CD4-positive, alpha-beta memory T cell (primary cell): ENCODE results near the gene UCHL5. TPM values are rescaled to one million over a fixed set of nuclear protein-coding genes. Genes with fewer than 3 reads are reported as not detected.
"Not testable (repeated sequence)": the region's sequence is repeated elsewhere in the genome, so short reads cannot be mapped to it uniquely, and the experiment has no call there.

ENCODE experiments used
- CTCF ChIA-PET: fragments of 350-600 bp; sonication (Branson Sonifier 250); formaldehyde crosslinking; loops from one replicate; lab custom pipeline; 2021; ENCODE audit warnings: inconsistent platforms; ENCODE audit not compliant: partially characterized antibody; lab: Charles Lee
- POLR2A ChIA-PET: fragments of 350-600 bp; sonication (Branson Sonifier 250); formaldehyde crosslinking; loops from one replicate; lab custom pipeline; 2021; ENCODE audit not compliant: partially characterized antibody; lab: Charles Lee
- DNase-seq, 5 donors: peaks; one replicate each; pipeline versions ENCODE4 v3.0.0 to v3.0.0-alpha.2; 2020 to 2022; ENCODE audit warnings: mixed read lengths in 1 of 5
- H3K27ac ChIP-seq: one replicate; pipeline ENCODE4 v1.7.0; 2013; ENCODE audit warnings: low read depth, low read length
- H3K27me3 ChIP-seq: 2 replicates; pipeline ENCODE4 v1.7.0; 2013; ENCODE audit warnings: mild to moderate bottlenecking, low read length, moderate library complexity; ENCODE audit not compliant: insufficient read depth
- H3K36me3 ChIP-seq: 2 replicates; pipeline ENCODE4 v1.7.0; 2013; ENCODE audit warnings: mild to moderate bottlenecking, low read length, moderate library complexity; ENCODE audit not compliant: insufficient read depth
- H3K4me1 ChIP-seq: 2 replicates; pipeline ENCODE4 v1.7.0; 2013; ENCODE audit warnings: mild to moderate bottlenecking, low read length, moderate library complexity; ENCODE audit not compliant: insufficient read depth
- H3K4me3 ChIP-seq, 2 donors: one replicate each; pipeline ENCODE4 v1.7.0; 2013; ENCODE audit warnings: low read length in 2 of 2, mild to moderate bottlenecking in 1 of 2
- H3K9me3 ChIP-seq, 2 donors: one replicate each; pipeline ENCODE4 v1.7.0; 2013; ENCODE audit warnings: low read length in 2 of 2, control low read depth in 1 of 2; ENCODE audit not compliant: control insufficient read depth in 1 of 2
- H3K27ac Mint-ChIP-seq, 7 donors: one replicate each; pipeline ENCODE4 v1.8.0; 2020 to 2021; ENCODE audit warnings: mixed read lengths in 7 of 7, mild to moderate bottlenecking in 6 of 7, inconsistent platforms in 3 of 7, moderate library complexity in 3 of 7
- H3K27me3 Mint-ChIP-seq, 2 donors: one replicate each; pipeline ENCODE4 v1.8.0; 2020 to 2021; ENCODE audit warnings: mixed read lengths in 2 of 2
- H3K36me3 Mint-ChIP-seq, 2 donors: one replicate each; pipeline ENCODE4 v1.8.0; 2020 to 2021; ENCODE audit warnings: mixed read lengths in 2 of 2, inconsistent platforms in 1 of 2, mild to moderate bottlenecking in 1 of 2
- H3K4me1 Mint-ChIP-seq, 4 donors: one replicate each; pipeline ENCODE4 v1.8.0; 2020 to 2021; ENCODE audit warnings: mixed read lengths in 4 of 4, mild to moderate bottlenecking in 1 of 4
- H3K4me3 Mint-ChIP-seq, 8 donors: one replicate each; pipeline ENCODE4 v1.8.0; 2020 to 2021; ENCODE audit warnings: mixed read lengths in 8 of 8, mild to moderate bottlenecking in 7 of 8, moderate library complexity in 6 of 8, inconsistent platforms in 3 of 8
- H3K9me3 Mint-ChIP-seq, 8 donors: one replicate each; pipeline ENCODE4 v1.8.0; 2020 to 2021; ENCODE audit warnings: mixed read lengths in 8 of 8, mild to moderate bottlenecking in 5 of 8, inconsistent platforms in 3 of 8, moderate library complexity in 1 of 8
- intact Hi-C: fragments of 100-400 bp; cut with micrococcal nuclease; formaldehyde crosslinking; loops from one replicate; pipeline ENCODE4 v1.15.1; 2023
- polyA plus RNA-seq, 2 donors: library from polyadenylated mRNA; unstranded; fragments of 300-500 nt; fragmentation: Illumina TruSeq; gene quantifications; one replicate each; pipeline ENCODE4 v1.2.3, GENCODE V29; 2021
- total RNA-seq, 2 experiments: library from RNA; stranded (reverse); gene quantifications; one replicate each; pipeline ENCODE4 v1.2.3, GENCODE V29; 2021

The UCHL5 gene
- total and polyA plus RNA-seq, 4 experiments from 2014 or later = 31.2 to 72.8 (median 40.3) TPM

- Histone ChIP-seq H3K4me1 (no peaks in the 10 kb centered on the region), H3K27me3 (no peaks in the 10 kb centered on the region), H3K4me3 (no peak overlapping the region), H3K27ac (no peak overlapping the region), H3K36me3 (no peaks in the 10 kb centered on the region), H3K9me3 (no peaks in the 10 kb centered on the region)
- ChIA-PET CTCF (no interaction called here), POLR2A (no interaction called here)
- intact Hi-C loops = no loop called here
- H3K36me3 Mint-ChIP-seq = peaks cover 28 to 45% of the 10 kb centered on the region in 2 donors
- DNase-seq = no peak
- H3K4me3 Mint-ChIP-seq = no peak overlapping the region
- no peaks in the 10 kb centered on the region for H3K4me1 Mint-ChIP-seq
- no peaks in the 10 kb centered on the region for H3K27me3 Mint-ChIP-seq
- H3K27ac Mint-ChIP-seq = no peak overlapping the region
- H3K9me3 Mint-ChIP-seq = peaks cover 0 to 12% (median 3%) of the 10 kb centered on the region in 8 donors
Observed at GRCh38 chr1:192994141-192994540, 65.0 kb downstream of the UCHL5 start.

- H3K4me3 ChIP-seq = no peak overlapping the region
- H3K9me3 Mint-ChIP-seq = peaks cover 0 to 8% (median 3%) of the 10 kb centered on the region in 8 donors
- no peak overlapping the region for H3K27ac Mint-ChIP-seq
- H3K4me1 Mint-ChIP-seq = no peaks in the 10 kb centered on the region
- no peaks in the 10 kb centered on the region for H3K27me3 Mint-ChIP-seq
- H3K9me3 ChIP-seq = no peaks in the 10 kb centered on the region
- DNase-seq = no peak
- no peaks in the 10 kb centered on the region for H3K36me3 ChIP-seq
- intact Hi-C loops = no loop called here
- H3K4me3 Mint-ChIP-seq = no peak overlapping the region
- H3K4me1 ChIP-seq = no peaks in the 10 kb centered on the region
- peaks cover 24 to 39% of the 10 kb centered on the region in 2 donors for H3K36me3 Mint-ChIP-seq
- no peak overlapping the region for H3K27ac ChIP-seq
- CTCF ChIA-PET = no interaction called here
- H3K27me3 ChIP-seq = no peaks in the 10 kb centered on the region
- POLR2A ChIA-PET = no interaction called here
Observed at GRCh38 chr1:192993426-192994085, 65.6 kb downstream of the UCHL5 start.

GRCh38 chr1:192986748-192987334, 72.3 kb downstream of the UCHL5 start:
- H3K9me3 Mint-ChIP-seq, H3K27ac Mint-ChIP-seq, H3K4me3 ChIP-seq, intact Hi-C loops, POLR2A ChIA-PET, H3K4me3 Mint-ChIP-seq, CTCF ChIA-PET, H3K27me3 ChIP-seq, H3K9me3 ChIP-seq, H3K4me1 ChIP-seq, DNase-seq, H3K4me1 Mint-ChIP-seq, H3K27ac ChIP-seq, H3K27me3 Mint-ChIP-seq, H3K36me3 ChIP-seq: not testable (repeated sequence)
- H3K36me3 Mint-ChIP-seq = peaks cover 0 to 13% of the 10 kb centered on the region in 2 donors

- H3K36me3 Mint-ChIP-seq = peaks cover 0 to 13% of the 10 kb centered on the region in 2 donors
Observed at GRCh38 chr1:192986110-192986747, 72.9 kb downstream of the UCHL5 start.

GRCh38 chr1:192984080-192984479, 75.1 kb downstream of the UCHL5 start:
- H3K4me1 Mint-ChIP-seq = peaks cover 0 to 3% (median 2%) of the 10 kb centered on the region in 4 donors
- Histone ChIP-seq H3K27me3 (no peaks in the 10 kb centered on the region), H3K4me1 (no peaks in the 10 kb centered on the region), H3K4me3 (no peak overlapping the region), H3K27ac (no peak overlapping the region), H3K9me3 (no peaks in the 10 kb centered on the region), H3K36me3 (no peaks in the 10 kb centered on the region)
- ChIA-PET POLR2A (no interaction called here), CTCF (no interaction called here)
- H3K36me3 Mint-ChIP-seq = peaks cover 0 to 16% of the 10 kb centered on the region in 2 donors
- H3K27me3 Mint-ChIP-seq = no peaks in the 10 kb centered on the region
- no peak for DNase-seq
- H3K9me3 Mint-ChIP-seq = no peaks in the 10 kb centered on the region
- H3K4me3 Mint-ChIP-seq = peak overlapping the region in 1 of 8 donors; percentile 7
- intact Hi-C loops = no loop called here
- no peak overlapping the region for H3K27ac Mint-ChIP-seq

More at GRCh38 chr1:192986110-192986747, 72.9 kb downstream of the UCHL5 start:
- CTCF ChIA-PET = no interaction called here
- Mint-ChIP-seq H3K27me3 (no peaks in the 10 kb centered on the region), H3K4me3 (no peak overlapping the region), H3K27ac (no peak overlapping the region), H3K4me1 (peaks cover 0 to 3% (median 2%) of the 10 kb centered on the region in 4 donors), H3K9me3 (peaks cover 0 to 2% (median 0%) of the 10 kb centered on the region in 8 donors)
- Histone ChIP-seq H3K27ac (no peak overlapping the region), H3K9me3 (no peaks in the 10 kb centered on the region), H3K4me1 (no peaks in the 10 kb centered on the region), H3K27me3 (no peaks in the 10 kb centered on the region), H3K4me3 (no peak overlapping the region), H3K36me3 (no peaks in the 10 kb centered on the region)
- intact Hi-C loops = no loop called here
- no peak for DNase-seq
- POLR2A ChIA-PET = no interaction called here

- DNase-seq = no peak
- ChIA-PET POLR2A (no interaction called here), CTCF (no interaction called here)
- no peak overlapping the region for H3K27ac Mint-ChIP-seq
- Histone ChIP-seq H3K9me3 (no peaks in the 10 kb centered on the region), H3K27ac (no peak overlapping the region), H3K36me3 (no peaks in the 10 kb centered on the region), H3K4me1 (no peaks in the 10 kb centered on the region), H3K4me3 (no peak overlapping the region), H3K27me3 (no peaks in the 10 kb centered on the region)
- H3K4me1 Mint-ChIP-seq = peaks cover 0 to 3% (median 2%) of the 10 kb centered on the region in 4 donors
- H3K4me3 Mint-ChIP-seq = no peak overlapping the region
- intact Hi-C loops = no loop called here
- peaks cover 0 to 17% of the 10 kb centered on the region in 2 donors for H3K36me3 Mint-ChIP-seq
- H3K27me3 Mint-ChIP-seq = no peaks in the 10 kb centered on the region
- no peaks in the 10 kb centered on the region for H3K9me3 Mint-ChIP-seq
Observed at GRCh38 chr1:192983349-192983980, 75.7 kb downstream of the UCHL5 start.

- no peaks in the 10 kb centered on the region for H3K4me1 ChIP-seq
- H3K27ac Mint-ChIP-seq = no peak overlapping the region
- no peak overlapping the region for H3K4me3 ChIP-seq
- no peaks in the 10 kb centered on the region for H3K9me3 ChIP-seq
- H3K4me1 Mint-ChIP-seq = peaks cover 0 to 1% (median 0%) of the 10 kb centered on the region in 4 donors
- no peaks in the 10 kb centered on the region for H3K27me3 Mint-ChIP-seq
- intact Hi-C loops = no loop called here
- DNase-seq = no peak
- ChIA-PET POLR2A (no interaction called here), CTCF (no interaction called here)
- H3K27me3 ChIP-seq = no peaks in the 10 kb centered on the region
- H3K36me3 Mint-ChIP-seq = peaks cover 0 to 10% of the 10 kb centered on the region in 2 donors
- H3K9me3 Mint-ChIP-seq = no peaks in the 10 kb centered on the region
- H3K4me3 Mint-ChIP-seq = no peak overlapping the region
- H3K27ac ChIP-seq = no peak overlapping the region
- no peaks in the 10 kb centered on the region for H3K36me3 ChIP-seq
Observed at GRCh38 chr1:192980856-192981255, 78.3 kb downstream of the UCHL5 start.
